AG04450 (cell line): ENCODE measurements around the gene HIVEP3. TPM values are rescaled to one million over a fixed set of nuclear protein-coding genes. Genes with fewer than 3 reads are reported as not detected.

ENCODE experiments used
- CTCF ChIA-PET: fragments of 300-600, 350-600 bp; formaldehyde crosslinking; extraction: SDS; loops from one replicate; lab custom pipeline; 2022; ENCODE audit warnings: antibody characterized with exemption, inconsistent platforms; lab: Charles Lee
- POLR2A ChIA-PET: fragments of 350-600 bp; formaldehyde crosslinking; extraction: SDS; loops from one replicate; lab custom pipeline; 2021; ENCODE audit warnings: antibody characterized with exemption, inconsistent platforms; lab: Yijun Ruan, JAX
- DNase-seq: peaks from one replicate; pipeline ENCODE4 v3.0.0-alpha.2; 2011; ENCODE audit warnings: low read depth, low spot score
- H3K27ac ChIP-seq: one replicate; pipeline ENCODE4 v1.5.1; 2012; ENCODE audit warnings: low read depth, low read length, control low read depth
- H3K27me3 ChIP-seq: one replicate; pipeline ENCODE4 v1.6.0; 2012; ENCODE audit warnings: low read length; ENCODE audit not compliant: control insufficient read depth, insufficient read depth
- H3K4me3 ChIP-seq: 2 replicates; pipeline ENCODE4 v1.5.1; 2011; ENCODE audit warnings: mild to moderate bottlenecking, low read depth, low read length, control low read depth
- H3K9me3 ChIP-seq: 2 replicates; pipeline ENCODE4 v1.5.1; 2012; ENCODE audit warnings: low read length; ENCODE audit not compliant: control insufficient read depth, insufficient read depth
- CTCF ChIP-seq: IDR thresholded peaks from 2 replicates; pipeline ENCODE4 v1.5.1; 2011; ENCODE audit warnings: low read depth, low read length, control low read depth, inconsistent platforms
- polyA plus RNA-seq: library from polyadenylated mRNA; depleted of rRNA; stranded (reverse); fragments of >200 nt; gene quantifications from 2 replicates; pipeline ENCODE4 v1.2.3, GENCODE V29; 2011

Gene HIVEP3
- polyA plus RNA-seq, 1 experiment: 4.8 TPM

- TF ChIP-seq CTCF: no peak
- Histone ChIP-seq H3K9me3 (no peaks in the 10 kb centered on the region), H3K4me3 (no peak overlapping the region), H3K27ac (no peak overlapping the region), H3K27me3 (no peaks in the 10 kb centered on the region)
- CTCF ChIA-PET: no interaction called here
- POLR2A ChIA-PET: no interaction called here
- no peak for DNase-seq
Observed at GRCh38 chr1:41690331-41690730, 228.4 kb downstream of the HIVEP3 start.

- TF ChIP-seq CTCF: no peak
- ChIA-PET CTCF (no interaction called here), POLR2A (no interaction called here)
- Histone ChIP-seq H3K9me3 (no peaks in the 10 kb centered on the region), H3K27ac (no peak overlapping the region), H3K4me3 (no peak overlapping the region), H3K27me3 (no peaks in the 10 kb centered on the region)
- no peak for DNase-seq
Observed at GRCh38 chr1:41689558-41689981, 229.2 kb downstream of the HIVEP3 start.

- no peak overlapping the region for H3K27ac ChIP-seq
- DNase-seq: no peak
- no peak for TF ChIP-seq CTCF
- POLR2A ChIA-PET: no interaction called here
- no peaks in the 10 kb centered on the region for H3K27me3 ChIP-seq
- H3K4me3 ChIP-seq: no peak overlapping the region
- CTCF ChIA-PET: no interaction called here
- no peaks in the 10 kb centered on the region for H3K9me3 ChIP-seq
Observed at GRCh38 chr1:41689139-41689538, 229.6 kb downstream of the HIVEP3 start.

- no peak overlapping the region for H3K4me3 ChIP-seq
- no peak for DNase-seq
- H3K9me3 ChIP-seq: no peaks in the 10 kb centered on the region
- H3K27ac ChIP-seq: no peak overlapping the region
- ChIA-PET POLR2A (no interaction called here), CTCF (no interaction called here)
- TF ChIP-seq CTCF: no peak
- no peaks in the 10 kb centered on the region for H3K27me3 ChIP-seq
Observed at GRCh38 chr1:41687007-41687406, 231.7 kb downstream of the HIVEP3 start.

GRCh38 chr1:41683681-41684500, 234.8 kb downstream of the HIVEP3 start:
- Histone ChIP-seq H3K27ac (peak overlapping the region; percentile 47), H3K27me3 (no peaks in the 10 kb centered on the region), H3K4me3 (no peak overlapping the region), H3K9me3 (no peaks in the 10 kb centered on the region)
- ChIA-PET CTCF (interaction anchor here (1.8 to 2.6 kb wide), 2 partner anchors 11 to 167 kb away, joined by 6 to 7 read pairs; no protein-coding TSS in a partner anchor), POLR2A (no interaction called here)
- DNase-seq: no peak
- no peak for TF ChIP-seq CTCF
